Caco-2 (cell line): Measurements from ENCODE around the gene ACP2. TPM values are rescaled to one million over a fixed set of nuclear protein-coding genes. Genes with fewer than 3 reads are reported as not detected.

ENCODE experiments used
- BruUV-seq: library from RNA; stranded (reverse); fragments of 400-500 nt; replicated peaks from 2 replicates; lab custom pipeline; 2021; lab: Mats Ljungman, UMichigan
- CTCF ChIA-PET: fragments of 300-600 bp; sonication (Branson Sonifier 250); formaldehyde crosslinking; loops from one replicate; lab custom pipeline; 2022; ENCODE audit warnings: antibody characterized with exemption; lab: Charles Lee
- POLR2A ChIA-PET: fragments of 300-600 bp; sonication (Branson Sonifier 250); formaldehyde crosslinking; loops from one replicate; lab custom pipeline; 2022; ENCODE audit warnings: antibody characterized with exemption; lab: Charles Lee
- DNase-seq, 2 experiments: peaks; one replicate each; pipeline versions ENCODE4 v3.0.0 to v3.0.0-alpha.2; 2020 to 2022
- H3K27me3 ChIP-seq: replicated peaks from 2 replicates; pipeline ENCODE4 v1.6.0; 2011; ENCODE audit warnings: low read length; ENCODE audit not compliant: control insufficient read depth, insufficient read depth
- H3K36me3 ChIP-seq: 2 replicates; pipeline ENCODE4 v1.5.1; 2011; ENCODE audit warnings: low read length; ENCODE audit not compliant: control insufficient read depth, insufficient read depth
- H3K4me1 ChIP-seq: fragments of 250-450 bp; sonication (Bioruptor Pico); 2 replicates; pipeline ENCODE4 v1.5.1; 2020; ENCODE audit warnings: mild to moderate bottlenecking
- H3K4me3 ChIP-seq: 2 replicates; pipeline ENCODE4 v1.5.1; 2011; ENCODE audit warnings: low read depth, mild to moderate bottlenecking, control low read depth, low read length
- H3K9me3 ChIP-seq: fragments of 250-450 bp; sonication (Bioruptor Pico); 2 replicates; pipeline ENCODE4 v1.5.1; 2020; ENCODE audit warnings: mild to moderate bottlenecking, moderate library complexity
- H3K27ac Mint-ChIP-seq: one replicate; pipeline ENCODE4 v1.8.0; 2022; ENCODE audit warnings: mixed read lengths; ENCODE audit not compliant: unreplicated experiment
- H3K27me3 Mint-ChIP-seq: one replicate; pipeline ENCODE4 v1.8.0; 2022; ENCODE audit warnings: mixed read lengths; ENCODE audit not compliant: insufficient read depth, unreplicated experiment
- H3K36me3 Mint-ChIP-seq: one replicate; pipeline ENCODE4 v1.8.0; 2022; ENCODE audit warnings: mild to moderate bottlenecking, mixed read lengths; ENCODE audit not compliant: insufficient read depth, unreplicated experiment
- H3K4me1 Mint-ChIP-seq: one replicate; pipeline ENCODE4 v1.8.0; 2022; ENCODE audit warnings: low read depth, mixed read lengths; ENCODE audit not compliant: unreplicated experiment
- H3K4me3 Mint-ChIP-seq: one replicate; pipeline ENCODE4 v1.8.0; 2022; ENCODE audit warnings: mild to moderate bottlenecking, moderate library complexity, mixed read lengths; ENCODE audit not compliant: unreplicated experiment
- H3K9me3 Mint-ChIP-seq: one replicate; pipeline ENCODE4 v1.8.0; 2022; ENCODE audit warnings: mixed read lengths; ENCODE audit not compliant: unreplicated experiment
- intact Hi-C: fragments of 100-400 bp; cut with micrococcal nuclease; formaldehyde crosslinking; loops from one replicate; pipeline ENCODE4 v1.10.0; 2022; ENCODE audit not compliant: unreplicated experiment
- total RNA-seq: library from RNA; stranded (reverse); gene quantifications from 2 replicates; pipeline ENCODE4 v1.2.3, GENCODE V29; 2022
- TF ChIP-seq, protein P1 (sequence below), 2 experiments: fragments of 200-600 bp in 1 of 2; IDR thresholded peaks; 1 replicate in 1 of 2; 2 replicates in 1 of 2; pipeline versions ENCODE4 v1.5.1 to v1.8.0; 2011 to 2022; ENCODE audit warnings: antibody characterized with exemption in 1 of 2, control low read depth in 1 of 2, inconsistent platforms in 1 of 2, low read depth in 1 of 2, low read length in 1 of 2, mild to moderate bottlenecking in 1 of 2, moderate library complexity in 1 of 2; ENCODE audit not compliant: insufficient read depth in 1 of 2, severe bottlenecking in 1 of 2, unreplicated experiment in 1 of 2

Gene ACP2
- total RNA-seq, 1 experiment from 2014 or later, result 44.7 TPM

DNA sequence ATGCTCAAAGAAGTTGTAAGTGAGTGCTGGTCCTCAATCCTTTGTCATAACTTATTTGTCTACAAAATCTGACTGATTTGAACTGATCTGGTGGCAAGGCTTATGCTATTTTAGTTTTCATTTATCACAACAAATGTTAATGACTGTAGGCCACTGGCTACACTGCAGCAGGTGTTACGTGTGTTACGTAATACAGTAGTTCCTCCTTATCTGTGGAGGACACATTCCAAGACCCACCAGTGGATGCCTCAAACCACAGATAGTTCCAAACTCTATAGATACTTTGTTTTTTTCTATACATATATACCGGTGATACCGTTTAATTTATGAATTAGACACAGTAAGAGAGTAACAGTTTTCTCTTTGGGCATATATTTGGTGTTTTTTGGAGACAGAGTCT, 28.3 kb upstream of the ACP2 start:
- POLR2A ChIA-PET, result no interaction called here
- Mint-ChIP-seq H3K36me3 (peaks cover 51% of the 10 kb centered on the region), H3K4me3 (no peak overlapping the region), H3K9me3 (no peaks in the 10 kb centered on the region), H3K27me3 (no peaks in the 10 kb centered on the region), H3K4me1 (peaks cover 12% of the 10 kb centered on the region), H3K27ac (no peak overlapping the region)
- TF ChIP-seq, protein P1, sequence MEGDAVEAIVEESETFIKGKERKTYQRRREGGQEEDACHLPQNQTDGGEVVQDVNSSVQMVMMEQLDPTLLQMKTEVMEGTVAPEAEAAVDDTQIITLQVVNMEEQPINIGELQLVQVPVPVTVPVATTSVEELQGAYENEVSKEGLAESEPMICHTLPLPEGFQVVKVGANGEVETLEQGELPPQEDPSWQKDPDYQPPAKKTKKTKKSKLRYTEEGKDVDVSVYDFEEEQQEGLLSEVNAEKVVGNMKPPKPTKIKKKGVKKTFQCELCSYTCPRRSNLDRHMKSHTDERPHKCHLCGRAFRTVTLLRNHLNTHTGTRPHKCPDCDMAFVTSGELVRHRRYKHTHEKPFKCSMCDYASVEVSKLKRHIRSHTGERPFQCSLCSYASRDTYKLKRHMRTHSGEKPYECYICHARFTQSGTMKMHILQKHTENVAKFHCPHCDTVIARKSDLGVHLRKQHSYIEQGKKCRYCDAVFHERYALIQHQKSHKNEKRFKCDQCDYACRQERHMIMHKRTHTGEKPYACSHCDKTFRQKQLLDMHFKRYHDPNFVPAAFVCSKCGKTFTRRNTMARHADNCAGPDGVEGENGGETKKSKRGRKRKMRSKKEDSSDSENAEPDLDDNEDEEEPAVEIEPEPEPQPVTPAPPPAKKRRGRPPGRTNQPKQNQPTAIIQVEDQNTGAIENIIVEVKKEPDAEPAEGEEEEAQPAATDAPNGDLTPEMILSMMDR (IDR thresholded peaks at IDR 0.05; ENCODE audit: insufficient read depth in 1 of 2, low read depth in 1 of 2, low read length in 1 of 2, severe bottlenecking in 1 of 2, unreplicated experiment in 1 of 2), result no peak
- CTCF ChIA-PET, result no interaction called here
- no peak for DNase-seq
- Histone ChIP-seq H3K36me3 (peaks cover 11% of the 10 kb centered on the region), H3K4me3 (no peak overlapping the region), H3K4me1 (no peaks in the 10 kb centered on the region; the same call in 1 of the 2 replicates), H3K27me3 (no peaks in the 10 kb centered on the region), H3K9me3 (no peaks in the 10 kb centered on the region)
- BruUV-seq, result no TSS peak
- intact Hi-C loops, result no loop called here

DNA sequence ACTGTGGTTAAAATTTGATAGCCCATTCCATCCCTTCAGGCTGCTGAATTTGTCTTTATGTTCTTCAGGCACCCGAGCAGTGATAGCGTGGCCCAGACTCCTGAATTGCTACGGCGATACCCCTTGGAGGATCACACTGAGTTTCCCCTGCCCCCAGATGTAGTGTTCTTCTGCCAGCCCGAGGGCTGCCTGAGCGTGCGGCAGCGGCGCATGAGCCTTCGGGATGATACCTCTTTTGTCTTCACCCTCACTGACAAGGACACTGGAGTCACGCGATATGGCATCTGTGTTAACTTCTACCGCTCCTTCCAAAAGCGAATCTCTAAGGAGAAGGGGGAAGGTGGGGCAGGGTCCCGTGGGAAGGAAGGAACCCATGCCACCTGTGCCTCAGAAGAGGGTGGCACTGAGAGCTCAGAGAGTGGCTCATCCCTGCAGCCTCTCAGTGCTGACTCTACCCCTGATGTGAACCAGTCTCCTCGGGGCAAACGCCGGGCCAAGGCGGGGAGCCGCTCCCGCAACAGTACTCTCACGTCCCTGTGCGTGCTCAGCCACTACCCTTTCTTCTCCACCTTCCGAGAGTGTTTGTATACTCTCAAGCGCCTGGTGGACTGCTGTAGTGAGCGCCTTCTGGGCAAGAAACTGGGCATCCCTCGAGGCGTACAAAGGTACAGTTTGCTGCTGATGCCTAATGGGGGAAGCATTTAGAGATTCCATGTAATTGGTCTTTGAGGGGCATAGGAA, 26.1 kb upstream of the ACP2 start:
- Histone ChIP-seq H3K4me3 (no peak overlapping the region), H3K36me3 (peaks cover 8% of the 10 kb centered on the region), H3K9me3 (no peaks in the 10 kb centered on the region), H3K27me3 (no peaks in the 10 kb centered on the region), H3K4me1 (peaks cover 7% of the 10 kb centered on the region; the same call in 1 of the 2 replicates)
- Mint-ChIP-seq H3K36me3 (peaks cover 34% of the 10 kb centered on the region), H3K9me3 (no peaks in the 10 kb centered on the region), H3K27ac (no peak overlapping the region), H3K4me3 (no peak overlapping the region), H3K4me1 (peaks cover 24% of the 10 kb centered on the region), H3K27me3 (no peaks in the 10 kb centered on the region)
- intact Hi-C loops, result no loop called here
- no peak for DNase-seq
- ChIA-PET CTCF (no interaction called here), POLR2A (no interaction called here)
- no TSS peak for BruUV-seq
- TF ChIP-seq, protein P1 (IDR thresholded peaks at IDR 0.05; ENCODE audit: insufficient read depth in 1 of 2, low read depth in 1 of 2, low read length in 1 of 2, severe bottlenecking in 1 of 2, unreplicated experiment in 1 of 2), result no peak

DNA sequence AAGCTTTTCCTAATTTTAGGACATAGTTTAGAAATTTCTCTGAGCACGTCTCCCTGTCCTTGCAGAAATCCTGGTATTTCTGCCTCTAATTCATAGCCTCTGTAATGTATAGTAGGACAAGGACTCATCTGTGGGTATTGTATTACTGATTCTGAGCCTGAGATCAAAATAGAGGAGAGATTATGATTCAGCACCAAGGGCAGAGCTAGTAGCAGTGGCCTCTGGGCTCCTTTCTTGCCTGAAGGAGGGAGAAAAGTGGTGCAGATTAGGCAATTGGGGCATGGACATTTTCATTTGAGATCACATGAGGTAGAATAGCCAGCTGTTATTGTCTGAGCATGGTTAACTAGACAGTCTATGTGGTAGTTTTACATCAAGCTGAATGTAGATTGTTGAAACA, 24.1 kb upstream of the ACP2 start:
- intact Hi-C loops, result no loop called here
- DNase-seq, result no peak
- Histone ChIP-seq H3K4me1 (peaks cover 17% of the 10 kb centered on the region), H3K27me3 (no peaks in the 10 kb centered on the region), H3K4me3 (no peak overlapping the region), H3K36me3 (peaks cover 8% of the 10 kb centered on the region), H3K9me3 (no peaks in the 10 kb centered on the region)
- ChIA-PET CTCF (interaction anchor here (1.1 kb wide), 1 partner anchor 82 kb away, joined by 4 read pairs; no protein-coding TSS in a partner anchor), POLR2A (no interaction called here)
- Mint-ChIP-seq H3K27ac (no peak overlapping the region), H3K27me3 (no peaks in the 10 kb centered on the region), H3K36me3 (peaks cover 28% of the 10 kb centered on the region), H3K4me1 (peaks cover 35% of the 10 kb centered on the region), H3K4me3 (no peak overlapping the region), H3K9me3 (no peaks in the 10 kb centered on the region)
- TF ChIP-seq, protein P1 (IDR thresholded peaks at IDR 0.05; ENCODE audit: insufficient read depth in 1 of 2, low read depth in 1 of 2, low read length in 1 of 2, severe bottlenecking in 1 of 2, unreplicated experiment in 1 of 2), result no peak
- BruUV-seq, result no TSS peak
